Adrenal gland (tissue), 5 donors: ENCODE results near the gene MYO5A.

Source experiments
- POLR2A ChIP-seq, 2 donors: fragments of 450-650 bp; IDR thresholded peaks; one replicate each; pipeline ENCODE4 v1.6.1; 2017; ENCODE audit warnings: antibody characterized with exemption in 2 of 2, mild to moderate bottlenecking in 2 of 2, moderate library complexity in 1 of 2
- TF ChIP-seq, protein P1 (sequence below), 6 experiments: fragments of 450-650 bp in 4 of 6; fragments of 200-600 bp in 2 of 6; sonication (generic) in 1 of 6; IDR thresholded peaks; 1 replicate in 5 of 6; 2 replicates in 1 of 6; pipeline versions ENCODE4 v1.5.1 to v1.8.0; 2016 to 2021; ENCODE audit warnings: antibody characterized with exemption in 6 of 6, mild to moderate bottlenecking in 2 of 6, moderate library complexity in 1 of 6
- donor health status: DM: no; HTN: no; CAD: no.

DNA sequence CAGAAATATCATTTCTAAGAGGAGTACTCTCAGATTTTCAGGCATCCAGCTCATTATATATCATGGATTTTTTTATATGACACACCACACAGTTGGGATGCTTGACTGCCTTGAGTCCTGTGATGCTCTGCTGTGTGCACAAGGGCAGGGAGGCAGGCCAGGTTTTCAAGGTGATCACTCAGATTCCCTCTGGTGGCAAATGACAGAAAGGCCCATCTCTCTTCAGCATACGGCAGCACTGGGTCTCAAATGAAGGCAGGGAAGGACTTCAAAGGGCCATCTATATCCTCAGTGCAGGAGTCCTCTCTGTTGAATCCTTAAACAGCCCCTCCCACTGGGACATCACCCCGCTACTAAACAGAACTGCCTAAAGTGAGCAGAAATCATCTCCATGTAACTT is 178.3 kb downstream of the MYO5A start:
- TF ChIP-seq, protein P1, sequence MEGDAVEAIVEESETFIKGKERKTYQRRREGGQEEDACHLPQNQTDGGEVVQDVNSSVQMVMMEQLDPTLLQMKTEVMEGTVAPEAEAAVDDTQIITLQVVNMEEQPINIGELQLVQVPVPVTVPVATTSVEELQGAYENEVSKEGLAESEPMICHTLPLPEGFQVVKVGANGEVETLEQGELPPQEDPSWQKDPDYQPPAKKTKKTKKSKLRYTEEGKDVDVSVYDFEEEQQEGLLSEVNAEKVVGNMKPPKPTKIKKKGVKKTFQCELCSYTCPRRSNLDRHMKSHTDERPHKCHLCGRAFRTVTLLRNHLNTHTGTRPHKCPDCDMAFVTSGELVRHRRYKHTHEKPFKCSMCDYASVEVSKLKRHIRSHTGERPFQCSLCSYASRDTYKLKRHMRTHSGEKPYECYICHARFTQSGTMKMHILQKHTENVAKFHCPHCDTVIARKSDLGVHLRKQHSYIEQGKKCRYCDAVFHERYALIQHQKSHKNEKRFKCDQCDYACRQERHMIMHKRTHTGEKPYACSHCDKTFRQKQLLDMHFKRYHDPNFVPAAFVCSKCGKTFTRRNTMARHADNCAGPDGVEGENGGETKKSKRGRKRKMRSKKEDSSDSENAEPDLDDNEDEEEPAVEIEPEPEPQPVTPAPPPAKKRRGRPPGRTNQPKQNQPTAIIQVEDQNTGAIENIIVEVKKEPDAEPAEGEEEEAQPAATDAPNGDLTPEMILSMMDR (IDR thresholded peaks at IDR 0.05): no peak
- no peak for TF ChIP-seq POLR2A (IDR thresholded peaks at IDR 0.05)
